Endodermal cell (in vitro differentiated cells): ENCODE results near the gene KAZN. TPM values are rescaled to one million over a fixed set of nuclear protein-coding genes. Genes with fewer than 3 reads are reported as not detected.

ENCODE experiments used
- DNase-seq: peaks from one replicate; pipeline ENCODE4 v3.0.0-alpha.2; 2017
- H3K27ac ChIP-seq: 2 replicates; pipeline ENCODE4 v1.5.1; 2013; ENCODE audit warnings: mild to moderate bottlenecking, low read depth, low read length, moderate library complexity
- H3K27me3 ChIP-seq: 2 replicates; pipeline ENCODE4 v1.6.1; 2013; ENCODE audit warnings: mild to moderate bottlenecking, low read length, moderate library complexity; ENCODE audit not compliant: insufficient read depth, control insufficient read depth, poor library complexity, severe bottlenecking
- H3K36me3 ChIP-seq: 2 replicates; pipeline ENCODE4 v1.7.0; 2013; ENCODE audit warnings: mild to moderate bottlenecking, low read length, moderate library complexity; ENCODE audit not compliant: control insufficient read depth, insufficient read depth
- H3K4me1 ChIP-seq: one replicate; pipeline ENCODE4 v1.7.0; 2013; ENCODE audit warnings: low read length; ENCODE audit not compliant: control insufficient read depth, insufficient read depth
- H3K4me3 ChIP-seq: 2 replicates; pipeline ENCODE4 v1.5.1; 2013; ENCODE audit warnings: mild to moderate bottlenecking, low read length, moderate library complexity
- H3K9ac ChIP-seq: 2 replicates; pipeline ENCODE4 v1.6.1; 2013; ENCODE audit warnings: mild to moderate bottlenecking, low read length, moderate library complexity; ENCODE audit not compliant: poor library complexity, severe bottlenecking; ENCODE audit errors: extremely low read depth
- H3K9me3 ChIP-seq: 2 replicates; pipeline ENCODE4 v1.6.1; 2013; ENCODE audit warnings: mild to moderate bottlenecking, low read length, moderate library complexity; ENCODE audit not compliant: control insufficient read depth
- H3K27ac Mint-ChIP-seq: 2 replicates; pipeline ENCODE4 v1.8.0; 2020; ENCODE audit warnings: mixed read lengths
- H3K27me3 Mint-ChIP-seq: 2 replicates; pipeline ENCODE4 v1.8.0; 2021; ENCODE audit warnings: mild to moderate bottlenecking, mixed read lengths; ENCODE audit not compliant: insufficient read depth
- H3K36me3 Mint-ChIP-seq: 2 replicates; pipeline ENCODE4 v1.8.0; 2020; ENCODE audit warnings: low read depth, mixed read lengths
- H3K4me1 Mint-ChIP-seq: 2 replicates; pipeline ENCODE4 v1.8.0; 2020; ENCODE audit warnings: mixed read lengths
- H3K4me3 Mint-ChIP-seq: 2 replicates; pipeline ENCODE4 v1.8.0; 2020; ENCODE audit warnings: mild to moderate bottlenecking, moderate library complexity, mixed read lengths
- H3K9me3 Mint-ChIP-seq: 2 replicates; pipeline ENCODE4 v1.8.0; 2020; ENCODE audit warnings: mild to moderate bottlenecking, mixed read lengths
- WGBS, 2 experiments: methylation state at CpG; one replicate each; pipeline versions ENCODE4 v1.1.5 to v1.1.7; 2013; ENCODE audit warnings: missing lambda C conversion rate in 2 of 2, mixed read lengths in 1 of 2; ENCODE audit not compliant: insufficient coverage in 1 of 2, insufficient read length in 1 of 2; 5-methylcytosine and 5-hydroxymethylcytosine counted together
- total RNA-seq, 2 donors: library from RNA; stranded (reverse); fragmentation: NEBNext Ultra II Directional in 1 of 2; extraction: Animal tissue kit (Norgen Biotek cat#: 25700) in 1 of 2; gene quantifications; 2 replicates in 1 of 2; 3 replicates in 1 of 2; pipeline ENCODE4 v1.2.1, GENCODE V29; 2021
- TF ChIP-seq, protein P1 (sequence below): fragments of 200-600 bp; sonication (generic); conservative IDR thresholded peaks from 2 replicates; pipeline ENCODE4 v1.5.0; 2021; ENCODE audit warnings: antibody characterized with exemption, mild to moderate bottlenecking

Gene KAZN
- total RNA-seq, 2 donors from 2014 or later: 12.4 to 13.9 TPM

DNA sequence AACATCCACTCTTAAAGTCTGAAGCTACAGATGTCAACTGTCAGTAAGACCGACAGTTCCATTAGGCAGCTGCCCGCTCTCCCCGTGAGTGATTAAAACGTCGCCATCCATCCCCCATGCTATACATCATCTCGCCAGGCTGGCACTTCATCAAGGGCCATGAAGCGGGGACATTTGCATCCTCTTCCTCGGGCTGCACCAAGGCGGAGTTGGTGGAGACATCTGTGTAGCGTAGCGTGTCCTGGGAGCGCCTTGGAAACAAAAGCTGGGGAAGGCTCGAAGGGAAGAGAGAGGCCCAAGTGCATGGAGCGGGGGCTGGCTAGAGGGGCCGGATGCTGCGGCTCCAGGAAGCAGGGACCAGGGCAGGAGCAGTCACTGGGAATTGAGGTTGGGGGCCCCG is 250.1 kb downstream of the KAZN start:
- 89 to 90% methylated on average over 6 to 17 of the region's 17 CpGs for WGBS, 2 experiments
- H3K27ac Mint-ChIP-seq: no peak overlapping the region

DNA sequence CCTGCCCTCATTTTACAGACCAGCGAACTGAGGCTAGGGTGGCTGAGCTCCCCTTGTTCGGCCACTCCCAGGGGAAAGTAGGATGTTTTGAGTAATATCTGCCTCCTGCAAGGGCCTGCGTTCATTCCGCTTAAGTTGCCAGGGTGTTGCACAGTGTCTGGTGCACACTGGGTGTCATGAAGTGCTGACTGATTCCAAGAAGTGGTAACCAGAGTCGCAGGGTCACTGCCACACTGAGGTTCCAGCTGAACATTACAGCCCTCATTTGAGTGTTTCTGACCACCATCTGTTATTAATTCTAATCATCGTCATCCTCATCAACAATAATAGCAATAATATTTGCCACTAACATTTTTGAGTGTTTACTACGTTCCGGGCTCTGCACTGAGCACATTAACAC is 250.6 kb downstream of the KAZN start:
- no peak for DNase-seq

More for the DNA sequence above, 250.1 kb downstream of the KAZN start:
- no peak for DNase-seq
- Histone ChIP-seq H3K4me1 (no peaks in the 10 kb centered on the region), H3K27ac (peak overlapping the region; percentile 70), H3K27me3 (no peaks in the 10 kb centered on the region), H3K9ac (no peak overlapping the region), H3K36me3 (no peaks in the 10 kb centered on the region), H3K4me3 (no peak overlapping the region), H3K9me3 (no peaks in the 10 kb centered on the region)
- Mint-ChIP-seq H3K4me3 (no peak overlapping the region), H3K9me3 (no peaks in the 10 kb centered on the region), H3K36me3 (no peaks in the 10 kb centered on the region), H3K27me3 (peaks cover 1% of the 10 kb centered on the region), H3K4me1 (no peaks in the 10 kb centered on the region)
- TF ChIP-seq, protein P1, sequence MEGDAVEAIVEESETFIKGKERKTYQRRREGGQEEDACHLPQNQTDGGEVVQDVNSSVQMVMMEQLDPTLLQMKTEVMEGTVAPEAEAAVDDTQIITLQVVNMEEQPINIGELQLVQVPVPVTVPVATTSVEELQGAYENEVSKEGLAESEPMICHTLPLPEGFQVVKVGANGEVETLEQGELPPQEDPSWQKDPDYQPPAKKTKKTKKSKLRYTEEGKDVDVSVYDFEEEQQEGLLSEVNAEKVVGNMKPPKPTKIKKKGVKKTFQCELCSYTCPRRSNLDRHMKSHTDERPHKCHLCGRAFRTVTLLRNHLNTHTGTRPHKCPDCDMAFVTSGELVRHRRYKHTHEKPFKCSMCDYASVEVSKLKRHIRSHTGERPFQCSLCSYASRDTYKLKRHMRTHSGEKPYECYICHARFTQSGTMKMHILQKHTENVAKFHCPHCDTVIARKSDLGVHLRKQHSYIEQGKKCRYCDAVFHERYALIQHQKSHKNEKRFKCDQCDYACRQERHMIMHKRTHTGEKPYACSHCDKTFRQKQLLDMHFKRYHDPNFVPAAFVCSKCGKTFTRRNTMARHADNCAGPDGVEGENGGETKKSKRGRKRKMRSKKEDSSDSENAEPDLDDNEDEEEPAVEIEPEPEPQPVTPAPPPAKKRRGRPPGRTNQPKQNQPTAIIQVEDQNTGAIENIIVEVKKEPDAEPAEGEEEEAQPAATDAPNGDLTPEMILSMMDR: no peak

DNA sequence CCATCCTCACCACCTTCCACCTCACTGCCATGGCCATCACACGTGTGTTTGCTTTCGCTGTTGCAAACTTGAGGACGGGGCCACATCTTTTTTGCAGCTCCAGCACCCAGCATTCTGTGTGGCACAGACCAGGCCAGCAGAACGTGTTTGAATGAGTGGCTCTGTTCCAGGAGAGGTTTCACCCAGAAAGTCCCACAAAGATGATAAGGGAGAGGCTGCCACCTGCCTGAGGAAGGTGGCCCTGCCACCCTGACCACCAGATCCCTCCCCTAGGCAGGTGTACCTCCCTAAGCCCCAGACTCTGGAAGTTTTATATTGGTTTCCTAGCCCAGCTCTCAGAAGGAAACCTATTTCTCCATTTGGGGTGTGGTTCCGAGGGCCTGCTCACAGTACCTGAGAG is 252.1 kb downstream of the KAZN start:
- Mint-ChIP-seq H3K27me3 (peaks cover 1% of the 10 kb centered on the region), H3K36me3 (no peaks in the 10 kb centered on the region), H3K4me3 (no peak overlapping the region), H3K4me1 (peaks cover 7% of the 10 kb centered on the region), H3K9me3 (no peaks in the 10 kb centered on the region), H3K27ac (no peak overlapping the region)
- WGBS, 2 experiments: 82 to 90% methylated on average over 3 to 5 of the region's 5 CpGs
- Histone ChIP-seq H3K27me3 (no peaks in the 10 kb centered on the region), H3K4me3 (no peak overlapping the region), H3K9ac (no peak overlapping the region), H3K9me3 (no peaks in the 10 kb centered on the region), H3K27ac (no peak overlapping the region), H3K36me3 (no peaks in the 10 kb centered on the region), H3K4me1 (no peaks in the 10 kb centered on the region)
- peak; percentile 64 for DNase-seq
- TF ChIP-seq, protein P1: peak; percentile 74

More for the DNA sequence above, 250.6 kb downstream of the KAZN start:
- Histone ChIP-seq H3K27ac (peak overlapping the region; percentile 70), H3K36me3 (no peaks in the 10 kb centered on the region), H3K4me3 (no peak overlapping the region), H3K9ac (no peak overlapping the region), H3K27me3 (no peaks in the 10 kb centered on the region), H3K9me3 (no peaks in the 10 kb centered on the region), H3K4me1 (no peaks in the 10 kb centered on the region)
- 88 to 93% methylated on average over 5 to 8 of the region's 8 CpGs for WGBS, 2 experiments
- H3K4me1 Mint-ChIP-seq: no peaks in the 10 kb centered on the region
- no peaks in the 10 kb centered on the region for H3K9me3 Mint-ChIP-seq
- H3K36me3 Mint-ChIP-seq: no peaks in the 10 kb centered on the region
- H3K27ac Mint-ChIP-seq: no peak overlapping the region
- TF ChIP-seq, protein P1: no peak
- H3K27me3 Mint-ChIP-seq: peaks cover 1% of the 10 kb centered on the region
- no peak overlapping the region for H3K4me3 Mint-ChIP-seq
